Measurements from ENCODE around the gene TNS3. TPM values are rescaled to one million over a fixed set of nuclear protein-coding genes. Genes with fewer than 3 reads are reported as not detected.

The TNS3 gene
- total and polyA plus RNA-seq, 9 of the 15 experiments (the other 6 are each of a cell fraction or from before 2014, with no cell fraction given) = 0.20 TPM; not detected in 8

- Histone ChIP-seq H4K20me1 (replicated peaks; ENCODE audit: control insufficient read depth, insufficient read depth, low read length) (0 out of 2 replicates have a peak, but pooled peaks cover 6% of the 10 kb centered on the region), H3K4me3 (no peak overlapping the region), H3K9me3 (replicated peaks; ENCODE audit: control insufficient read depth, insufficient read depth, low read depth, low read length) (no peaks in the 10 kb centered on the region), H3K36me3 (ENCODE audit: control insufficient read depth, insufficient read depth, low read length) (no peaks in the 10 kb centered on the region), H3K27me3 (ENCODE audit: control insufficient read depth in 2 of 2, insufficient read depth in 2 of 2, low read length in 2 of 2) (peaks cover 14 to 30% of the 10 kb centered on the region in 2 experiments; a peak in 4 of 5 replicates), H3K9me1 (ENCODE audit: control insufficient read depth, insufficient read depth, low read length) (peaks cover 5% of the 10 kb centered on the region), H3K27ac (ENCODE audit: extremely low read depth, low read depth, low read length) (no peak overlapping the region), H3K9ac (ENCODE audit: insufficient read depth in 1 of 2, low read depth in 2 of 2, low read length in 2 of 2) (no peak overlapping the region), H3K4me1 (replicated peaks in 1 of 2; ENCODE audit: control insufficient read depth in 2 of 2, insufficient read depth in 2 of 2, low read length in 2 of 2) (no peaks in the 10 kb centered on the region), H2AFZ (ENCODE audit: low read depth, low read length) (no peak overlapping the region), H3K4me2 (ENCODE audit: insufficient read depth, low read length) (no peak overlapping the region), H3K79me2 (ENCODE audit: control insufficient read depth, insufficient read depth, low read length) (no peaks in the 10 kb centered on the region)
- ChIA-PET POLR2A (no interaction called here), CTCF (ENCODE audit: low intra/inter-chr PET ratio) (no interaction called here)
- no peak for DNase-seq (ENCODE audit: extremely low read depth in 1 of 4, low spot score in 3 of 4)
- FAIRE-seq = no peak
- WGBS (ENCODE audit: insufficient coverage, low coverage, missing lambda C conversion rate) = 1% methylated on average over 4 of the region's 4 CpGs
- TF ChIP-seq ZNF398 (CRISPR knock-in tag; IDR thresholded peaks at IDR 0.05) = no peak
- TF ChIP-seq TSC22D4 (tag; IDR thresholded peaks at IDR 0.05) = no peak
- TF ChIP-seq XRCC4 (IDR thresholded peaks at IDR 0.05; ENCODE audit: extremely low read depth, insufficient read depth, insufficient read length) = no peak
- TF ChIP-seq MECOM (CRISPR knock-in tag; IDR thresholded peaks at IDR 0.05) = no peak
- no peak for TF ChIP-seq STAT5A (IDR thresholded peaks at IDR 0.05; ENCODE audit: borderline replicate concordance, low read length)
- TF ChIP-seq HDAC8 (tag; IDR thresholded peaks at IDR 0.05) = no peak
- no peak for TF ChIP-seq HLTF (IDR thresholded peaks at IDR 0.05)
- no peak for TF ChIP-seq CLOCK (CRISPR knock-in tag; IDR thresholded peaks at IDR 0.05; ENCODE audit: borderline replicate concordance)
- no peak for TF ChIP-seq KLF6 (CRISPR knock-in tag; IDR thresholded peaks at IDR 0.05; ENCODE audit: borderline replicate concordance)
- no peak for TF ChIP-seq SAFB2 (IDR thresholded peaks at IDR 0.05; ENCODE audit: borderline replicate concordance, low read depth, low read length, severe bottlenecking)
- intact Hi-C loops (cut with micrococcal nuclease) = no loop called here
- in situ Hi-C loops (cut with MboI) = no loop called here
- no peak for ATAC-seq
- no TSS peak for BruUV-seq (replicated peaks)
Measured at GRCh38 chr7:47461746-47462145, 120.2 kb downstream of the TNS3 start.
